ENCODE data around the gene TMEM151A. TPM values are rescaled to one million over a fixed set of nuclear protein-coding genes. Genes with fewer than 3 reads are reported as not detected.

Gene TMEM151A
- total RNA-seq, 1 donor from 2014 or later: not detected

- peak; percentile 82 for DNase-seq (ENCODE audit: low spot score)
Measured at GRCh38 chr11:66336234-66337102, 44.8 kb downstream of the TMEM151A start, which contains the start of gene RIN1. TSS of gene RIN1 (minus strand) at chr11:66336434. CDS start at chr11:66336402, 32 bp downstream.

GRCh38 chr11:66337103-66337899 is 45.6 kb downstream of the TMEM151A start:
- DNase-seq (ENCODE audit: low spot score): no peak

GRCh38 chr11:66338276-66339161 is 46.8 kb downstream of the TMEM151A start:
- no peak for DNase-seq (ENCODE audit: low spot score)

- DNase-seq (ENCODE audit: low spot score): no peak
Measured at GRCh38 chr11:66339162-66339675, 47.5 kb downstream of the TMEM151A start.

GRCh38 chr11:66339686-66340483 is 48.2 kb downstream of the TMEM151A start:
- DNase-seq (ENCODE audit: low spot score): no peak

- DNase-seq (ENCODE audit: low spot score): no peak
Measured at GRCh38 chr11:66340596-66341501, 49.2 kb downstream of the TMEM151A start.

- no peak for DNase-seq (ENCODE audit: low spot score)
Measured at GRCh38 chr11:66341502-66342126, 49.9 kb downstream of the TMEM151A start.

GRCh38 chr11:66343176-66343575 is 51.5 kb downstream of the TMEM151A start:
- no peak for DNase-seq (ENCODE audit: low spot score)

- DNase-seq (ENCODE audit: low spot score): peak; percentile 98
Measured at GRCh38 chr11:66344550-66345315, 53.0 kb downstream of the TMEM151A start, which contains the start of gene BRMS1. TSS of gene BRMS1 (minus strand) at chr11:66345104. CDS start at chr11:66342234, 2,870 bp downstream.

GRCh38 chr11:66345316-66345649 is 53.6 kb downstream of the TMEM151A start:
- DNase-seq (ENCODE audit: low spot score): no peak

Other genes starting within 250 kb of the TMEM151A start
- gene GAL3ST3, start 242.7 kb upstream of the TMEM151A start, total RNA-seq: not detected
- gene SF3B2, start 239.5 kb upstream of the TMEM151A start, total RNA-seq: 156 TPM
- 87.2 TPM for gene PACS1, start 221.6 kb upstream of the TMEM151A start, total RNA-seq
- 31.3 TPM for gene KLC2, start 34.2 kb upstream of the TMEM151A start, total RNA-seq
- 157 TPM for gene RAB1B, start 23.3 kb upstream of the TMEM151A start, total RNA-seq
- 2.2 TPM for gene CNIH2, start 13.7 kb upstream of the TMEM151A start, total RNA-seq
- 78.7 TPM for gene YIF1A, start 2.8 kb upstream of the TMEM151A start, total RNA-seq
- 49.2 TPM for gene CD248, start 25.1 kb downstream of the TMEM151A start, total RNA-seq
- gene RIN1, start 44.5 kb downstream of the TMEM151A start, total RNA-seq: 16.7 TPM
- gene BRMS1, start 53.2 kb downstream of the TMEM151A start, total RNA-seq: 25.7 TPM
- gene B4GAT1, start 55.7 kb downstream of the TMEM151A start, total RNA-seq: 15.2 TPM
- 13.0 TPM for gene SLC29A2, start 79.9 kb downstream of the TMEM151A start, total RNA-seq
- 1.2 TPM for gene NPAS4, start 129.1 kb downstream of the TMEM151A start, total RNA-seq
- 47.0 TPM for gene MRPL11, start 147.0 kb downstream of the TMEM151A start, total RNA-seq
- 11.0 TPM for gene PELI3, start 175.0 kb downstream of the TMEM151A start, total RNA-seq
- gene DPP3, start 188.5 kb downstream of the TMEM151A start, total RNA-seq: 66.3 TPM
- gene BBS1, start 218.7 kb downstream of the TMEM151A start, total RNA-seq: 59.8 TPM